Esophagus muscularis mucosa (tissue), 4 donors: ENCODE data around the gene ARMC9. TPM values are rescaled to one million over a fixed set of nuclear protein-coding genes. Genes with fewer than 3 reads are reported as not detected.

Experiments used
- DNase-seq: peaks from one replicate; pipeline ENCODE4 v3.0.0-alpha.2; 2017; ENCODE audit errors: extremely low spot score
- H3K27ac ChIP-seq, 4 donors: fragments of 200-600 bp; sonication (generic); replicated peaks in 1 of 4; 1 replicate in 3 of 4; 2 replicates in 1 of 4; pipeline ENCODE4 v1.5.1; 2016 to 2019; ENCODE audit warnings: mild to moderate bottlenecking in 1 of 4
- H3K27me3 ChIP-seq, 4 donors: fragments of 200-600 bp; sonication (generic); one replicate each; pipeline versions ENCODE4 v1.5.1 to v1.6.0; 2016 to 2019
- H3K36me3 ChIP-seq, 4 donors: fragments of 200-600 bp; sonication (generic); one replicate each; pipeline ENCODE4 v1.5.1; 2016 to 2019
- H3K4me1 ChIP-seq, 4 donors: fragments of 200-600 bp; sonication (generic); one replicate each; pipeline ENCODE4 v1.5.1; 2016 to 2019
- H3K4me3 ChIP-seq, 4 donors: fragments of 200-600 bp; sonication (generic); 1 replicate in 2 of 4; 2 replicates in 2 of 4; pipeline ENCODE4 v1.5.1; 2016 to 2019; ENCODE audit warnings: mild to moderate bottlenecking in 4 of 4, moderate library complexity in 1 of 4
- H3K9me3 ChIP-seq, 4 donors: fragments of 200-600 bp; sonication (generic); 1 replicate in 3 of 4; 2 replicates in 1 of 4; pipeline ENCODE4 v1.5.1; 2016 to 2019
- CTCF ChIP-seq, 3 experiments: fragments of 200-600 bp in 2 of 3; fragments of 450-650 bp in 1 of 3; sonication (generic) in 2 of 3; IDR thresholded peaks; one replicate each; pipeline ENCODE4 v1.5.1; 2017 to 2019; ENCODE audit warnings: antibody characterized with exemption in 3 of 3, mild to moderate bottlenecking in 2 of 3, moderate library complexity in 1 of 3
- EP300 ChIP-seq: sonication (generic); formaldehyde crosslinking; IDR thresholded peaks from one replicate; pipeline ENCODE4 v1.6.1; 2017; ENCODE audit warnings: antibody characterized with exemption
- POLR2A ChIP-seq: fragments of 450-650 bp; IDR thresholded peaks from one replicate; pipeline ENCODE4 v1.6.1; 2017; ENCODE audit warnings: antibody characterized with exemption, moderate library complexity, mild to moderate bottlenecking, low read depth
- POLR2AphosphoS5 ChIP-seq, 2 donors: sonication (generic); formaldehyde crosslinking; IDR thresholded peaks; one replicate each; pipeline ENCODE4 v1.6.1; 2017; ENCODE audit warnings: antibody characterized with exemption in 2 of 2
- WGBS: methylation state at CpG from one replicate; pipeline ENCODE4 v1.1.5; 2018; 5-methylcytosine and 5-hydroxymethylcytosine counted together
- intact Hi-C: fragments of 100-400 bp; cut with DNase I; formaldehyde crosslinking; loops from one replicate; pipeline ENCODE4 v1.15.1; 2023
- total RNA-seq, 4 donors: library from RNA; depleted of rRNA; stranded (reverse); fragments of >200 nt; gene quantifications; one replicate each; pipeline versions ENCODE4 v1.1.0 to v1.2.1, GENCODE V29; 2016

ARMC9 gene
- total RNA-seq, 4 donors from 2014 or later = 119 to 262 (median 152) TPM

DNA sequence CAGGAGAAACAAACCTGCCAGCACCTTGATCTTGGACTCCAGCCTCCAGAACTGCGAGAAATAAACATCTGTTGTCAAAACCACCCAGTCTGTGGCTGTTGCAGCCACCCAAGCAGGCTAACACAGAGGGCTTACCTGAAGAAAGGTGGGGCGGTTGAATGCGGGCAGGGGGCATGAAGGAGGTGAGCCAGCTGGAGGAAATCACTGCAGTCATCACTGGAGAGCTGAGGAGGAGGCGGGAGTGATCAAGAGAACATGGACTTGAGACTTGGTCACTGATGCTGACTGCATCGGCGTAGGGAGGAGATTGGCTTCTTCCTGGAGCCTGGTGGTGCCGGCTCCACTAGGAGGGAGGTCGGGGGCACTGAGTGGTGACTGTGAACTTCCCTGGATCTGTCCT, 14.6 kb upstream of the ARMC9 start:
- TF ChIP-seq POLR2AphosphoS5 (IDR thresholded peaks at IDR 0.05) = no peak
- TF ChIP-seq EP300 = no peak
- TF ChIP-seq POLR2A = no peak
- TF ChIP-seq CTCF (IDR thresholded peaks at IDR 0.05) = no peak
- H3K27ac ChIP-seq = no peak overlapping the region
- no peaks in the 10 kb centered on the region for H3K27me3 ChIP-seq
- peaks cover 20 to 51% (median 28%) of the 10 kb centered on the region in 4 donors for H3K4me1 ChIP-seq
- DNase-seq = no peak
- 94% methylated on average over 8 of the region's 8 CpGs for WGBS
- intact Hi-C loops = no loop called here
- H3K9me3 ChIP-seq = no peaks in the 10 kb centered on the region
- H3K4me3 ChIP-seq = no peak overlapping the region
- no peaks in the 10 kb centered on the region for H3K36me3 ChIP-seq

DNA sequence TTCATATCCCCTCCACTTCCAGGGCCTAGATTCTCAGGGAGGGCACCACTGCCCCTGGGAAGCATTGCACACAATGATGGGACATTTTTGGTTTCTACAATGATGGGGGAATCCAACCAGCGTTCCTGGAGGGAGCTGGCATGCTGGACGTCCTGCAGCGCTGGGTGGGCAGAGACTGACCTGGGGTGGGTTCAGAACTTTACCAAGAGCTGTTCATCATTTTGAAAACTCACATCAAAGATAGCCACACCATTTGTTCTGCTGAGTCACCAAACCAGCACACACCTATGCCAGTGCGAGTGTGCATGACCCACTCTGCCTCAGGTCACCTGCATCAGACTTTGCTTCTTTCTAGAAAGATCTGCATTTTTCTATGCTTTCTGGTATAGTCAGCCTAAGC, 14.1 kb upstream of the ARMC9 start:
- intact Hi-C loops = no loop called here
- Histone ChIP-seq H3K36me3 (no peaks in the 10 kb centered on the region), H3K27me3 (no peaks in the 10 kb centered on the region), H3K27ac (no peak overlapping the region), H3K9me3 (no peaks in the 10 kb centered on the region), H3K4me3 (no peak overlapping the region), H3K4me1 (peaks cover 20 to 56% (median 32%) of the 10 kb centered on the region in 4 donors)
- TF ChIP-seq POLR2AphosphoS5 (IDR thresholded peaks at IDR 0.05) (no peak), EP300 (no peak), POLR2A (no peak), CTCF (IDR thresholded peaks at IDR 0.05) (no peak)
- WGBS = 96% methylated on average over 4 of the region's 4 CpGs
- DNase-seq = no peak

DNA sequence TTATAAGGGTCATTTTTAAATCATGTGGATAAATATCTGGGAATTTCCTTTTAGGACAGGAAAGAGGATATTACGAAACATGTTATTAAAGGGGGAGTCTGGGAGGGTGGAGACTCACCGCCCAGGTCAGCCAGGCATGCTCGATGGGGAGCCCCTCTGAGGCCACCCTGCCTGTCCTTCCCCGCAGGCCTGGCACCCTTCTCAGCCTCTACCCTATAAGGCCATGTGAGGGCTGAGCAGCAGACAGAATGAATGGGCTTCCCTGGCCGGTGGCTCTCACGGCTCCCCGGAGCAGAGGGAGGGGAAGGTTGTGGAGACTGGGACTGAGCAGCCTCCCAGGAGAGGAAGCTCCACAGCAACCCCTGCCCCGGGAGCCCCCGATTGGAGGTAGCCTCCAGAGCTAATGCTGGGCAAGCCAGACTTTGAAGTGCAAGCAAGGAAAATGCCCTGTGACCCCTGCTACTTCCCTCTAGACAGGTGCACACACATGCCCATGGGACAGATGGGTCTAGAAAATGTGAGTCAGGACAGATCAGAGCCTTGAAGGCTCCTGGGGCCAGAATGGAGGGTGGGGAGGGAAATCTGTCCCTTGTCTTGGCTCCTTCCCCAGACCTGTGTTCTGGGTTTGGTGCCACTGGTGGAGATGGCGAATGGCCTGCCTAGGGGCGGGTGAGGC, 13.2 kb upstream of the ARMC9 start:
- DNase-seq = no peak
- WGBS = 58% methylated on average over 8 of the region's 11 CpGs
- peaks cover 17 to 64% (median 41%) of the 10 kb centered on the region in 4 donors for H3K4me1 ChIP-seq
- no peaks in the 10 kb centered on the region for H3K36me3 ChIP-seq
- TF ChIP-seq POLR2A (no peak), POLR2AphosphoS5 (IDR thresholded peaks at IDR 0.05) (no peak), CTCF (IDR thresholded peaks at IDR 0.05) (no peak), EP300 (no peak)
- intact Hi-C loops = no loop called here
- no peaks in the 10 kb centered on the region for H3K27me3 ChIP-seq
- peak overlapping the region in 3 of 4 donors; percentile 13 to 57 (median 46) for H3K27ac ChIP-seq
- H3K4me3 ChIP-seq = no peak overlapping the region
- no peaks in the 10 kb centered on the region for H3K9me3 ChIP-seq

- no peaks in the 10 kb centered on the region for H3K27me3 ChIP-seq
- no peak for TF ChIP-seq POLR2A
- TF ChIP-seq POLR2AphosphoS5 (IDR thresholded peaks at IDR 0.05) = no peak
- no peak for TF ChIP-seq EP300
- no peak for TF ChIP-seq CTCF (IDR thresholded peaks at IDR 0.05)
- H3K27ac ChIP-seq = peak overlapping the region in 3 of 4 donors; percentile 13 to 57 (median 46)
- no peak overlapping the region for H3K4me3 ChIP-seq
- no peak for DNase-seq
- H3K9me3 ChIP-seq = no peaks in the 10 kb centered on the region
- 79% methylated on average over 3 of the region's 4 CpGs for WGBS
- no peaks in the 10 kb centered on the region for H3K36me3 ChIP-seq
- H3K4me1 ChIP-seq = peaks cover 18 to 71% (median 48%) of the 10 kb centered on the region in 4 donors
- intact Hi-C loops = no loop called here
Observed at GRCh38 chr2:231185886-231186285, 12.5 kb upstream of the ARMC9 start.

DNA sequence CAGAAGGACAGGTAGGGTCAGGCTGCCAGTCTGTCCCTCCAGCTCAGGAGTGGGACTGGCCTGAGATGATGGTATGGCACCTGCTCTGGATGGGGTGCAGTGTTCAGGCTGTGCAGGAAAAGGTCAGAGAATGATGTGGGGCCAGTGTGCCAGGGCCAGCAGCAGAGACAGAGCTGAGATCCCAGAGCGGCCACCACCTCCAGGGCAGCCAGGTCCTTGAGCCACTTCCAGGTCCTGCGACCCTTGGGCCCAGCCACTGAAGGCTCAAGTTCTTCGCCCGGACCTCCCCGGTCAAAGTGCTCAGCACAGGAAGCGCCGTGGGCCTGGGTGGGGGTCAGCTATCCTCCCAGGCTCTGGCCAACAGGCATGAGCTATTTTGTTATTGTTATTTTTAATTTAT, 12.1 kb upstream of the ARMC9 start:
- Histone ChIP-seq H3K9me3 (no peaks in the 10 kb centered on the region), H3K27me3 (no peaks in the 10 kb centered on the region), H3K4me3 (no peak overlapping the region), H3K27ac (peak overlapping the region in 3 of 4 donors; percentile 13 to 57 (median 46)), H3K36me3 (no peaks in the 10 kb centered on the region), H3K4me1 (peaks cover 22 to 75% (median 52%) of the 10 kb centered on the region in 4 donors)
- intact Hi-C loops = no loop called here
- no peak for DNase-seq
- WGBS = 88% methylated on average over 5 of the region's 7 CpGs
- no peak for TF ChIP-seq POLR2AphosphoS5 (IDR thresholded peaks at IDR 0.05)
- TF ChIP-seq POLR2A = no peak
- no peak for TF ChIP-seq CTCF (IDR thresholded peaks at IDR 0.05)
